A673 (cell line): ENCODE results near the gene PNMA8C. TPM values are rescaled to one million over a fixed set of nuclear protein-coding genes. Genes with fewer than 3 reads are reported as not detected.

Experiments used
- BruUV-seq: library from RNA; stranded (reverse); fragments of 400-500 nt; replicated peaks from 2 replicates; lab custom pipeline; 2021; lab: Mats Ljungman, UMichigan
- CTCF ChIA-PET: fragments of 300-600 bp; sonication (Branson Sonifier 250); formaldehyde crosslinking; loops from one replicate; lab custom pipeline; 2022; ENCODE audit warnings: antibody characterized with exemption; lab: Charles Lee
- POLR2A ChIA-PET: fragments of 300-600 bp; sonication (Branson Sonifier 250); formaldehyde crosslinking; loops from one replicate; lab custom pipeline; 2022; ENCODE audit warnings: antibody characterized with exemption; ENCODE audit not compliant: low non-redundant PET; lab: Charles Lee
- DNase-seq: peaks from one replicate; pipeline ENCODE4 v3.0.0-alpha.2; 2015; ENCODE audit warnings: low spot score
- H3K27ac ChIP-seq: fragments of 200-600 bp; sonication (generic); 2 replicates; pipeline ENCODE4 v1.5.1; 2016; ENCODE audit warnings: mixed run types, low read depth, mild to moderate bottlenecking, mixed read lengths, antibody characterized with exemption, low read length; ENCODE audit not compliant: poor library complexity, severe bottlenecking
- H3K27me3 ChIP-seq: fragments of 200-600 bp; sonication (generic); replicated peaks from 2 replicates; pipeline ENCODE4 v1.6.1; 2017; ENCODE audit warnings: mixed run types, low read depth, mild to moderate bottlenecking, mixed read lengths, antibody characterized with exemption, low read length; ENCODE audit not compliant: insufficient read depth, poor library complexity
- H3K36me3 ChIP-seq: fragments of 200-600 bp; sonication (generic); 2 replicates; pipeline ENCODE4 v1.6.1; 2016; ENCODE audit warnings: mixed run types, mild to moderate bottlenecking, mixed read lengths, antibody characterized with exemption, low read length; ENCODE audit not compliant: insufficient read depth, poor library complexity, severe bottlenecking
- H3K4me1 ChIP-seq: fragments of 200-600 bp; sonication (generic); 2 replicates; pipeline ENCODE4 v1.6.1; 2017; ENCODE audit warnings: mixed run types, mild to moderate bottlenecking, mixed read lengths, antibody characterized with exemption, low read length; ENCODE audit not compliant: insufficient read depth, poor library complexity, severe bottlenecking
- H3K4me3 ChIP-seq: fragments of 200-600 bp; sonication (generic); 2 replicates; pipeline ENCODE4 v1.5.1; 2016; ENCODE audit warnings: low read depth, mixed run types, mild to moderate bottlenecking, mixed read lengths, low read length; ENCODE audit not compliant: poor library complexity, severe bottlenecking
- H3K9me3 ChIP-seq: fragments of 200-600 bp; sonication (generic); 2 replicates; pipeline ENCODE4 v1.6.1; 2016; ENCODE audit warnings: mixed run types, low read depth, mild to moderate bottlenecking, mixed read lengths, antibody characterized with exemption, low read length; ENCODE audit not compliant: poor library complexity, severe bottlenecking
- EZH2 ChIP-seq: fragments of 200-600 bp; sonication (generic); IDR thresholded peaks from 2 replicates; pipeline ENCODE4 v1.6.1; 2017; ENCODE audit warnings: borderline replicate concordance, low read depth, mild to moderate bottlenecking, mixed read lengths, antibody characterized with exemption, low read length; ENCODE audit not compliant: poor library complexity, severe bottlenecking
- intact Hi-C: fragments of 100-400 bp; cut with micrococcal nuclease; formaldehyde crosslinking; loops from one replicate; pipeline ENCODE4 v1.10.0; 2022; ENCODE audit not compliant: unreplicated experiment
- total RNA-seq: library from RNA; stranded (reverse); gene quantifications from 2 replicates; pipeline ENCODE4 v1.2.3, GENCODE V29; 2021
- TF ChIP-seq, protein P1 (sequence below): fragments of 300-800, 200-600 bp; sonication (generic); conservative IDR thresholded peaks from 2 replicates; pipeline ENCODE4 v1.5.1; 2017; ENCODE audit warnings: low read depth, mild to moderate bottlenecking, antibody characterized with exemption, low read length, moderate library complexity, mixed read lengths

PNMA8C gene
- total RNA-seq, 1 experiment from 2014 or later: not detected

DNA sequence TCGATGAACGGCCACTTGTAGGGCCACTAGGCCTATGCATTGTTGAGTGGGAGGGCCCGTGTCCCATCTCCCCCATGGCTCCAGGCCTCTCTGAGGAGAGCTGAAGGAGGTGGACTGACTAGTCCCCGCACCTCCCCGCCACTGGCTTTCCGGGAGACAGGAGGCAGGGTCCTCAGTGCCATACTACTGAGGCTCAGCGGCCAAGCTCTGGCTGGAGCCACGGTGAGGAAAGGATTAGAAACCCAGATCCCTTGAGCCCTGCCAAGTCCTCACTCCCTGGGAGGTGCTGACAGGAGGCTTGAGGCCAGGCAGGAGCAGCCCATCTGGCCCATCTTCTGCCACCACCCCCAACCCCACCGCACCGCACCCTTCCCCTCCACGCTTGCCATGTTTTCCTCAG, 44.3 kb downstream of the PNMA8C start:
- H3K9me3 ChIP-seq: peaks cover 5% of the 10 kb centered on the region
- TF ChIP-seq, protein P1, sequence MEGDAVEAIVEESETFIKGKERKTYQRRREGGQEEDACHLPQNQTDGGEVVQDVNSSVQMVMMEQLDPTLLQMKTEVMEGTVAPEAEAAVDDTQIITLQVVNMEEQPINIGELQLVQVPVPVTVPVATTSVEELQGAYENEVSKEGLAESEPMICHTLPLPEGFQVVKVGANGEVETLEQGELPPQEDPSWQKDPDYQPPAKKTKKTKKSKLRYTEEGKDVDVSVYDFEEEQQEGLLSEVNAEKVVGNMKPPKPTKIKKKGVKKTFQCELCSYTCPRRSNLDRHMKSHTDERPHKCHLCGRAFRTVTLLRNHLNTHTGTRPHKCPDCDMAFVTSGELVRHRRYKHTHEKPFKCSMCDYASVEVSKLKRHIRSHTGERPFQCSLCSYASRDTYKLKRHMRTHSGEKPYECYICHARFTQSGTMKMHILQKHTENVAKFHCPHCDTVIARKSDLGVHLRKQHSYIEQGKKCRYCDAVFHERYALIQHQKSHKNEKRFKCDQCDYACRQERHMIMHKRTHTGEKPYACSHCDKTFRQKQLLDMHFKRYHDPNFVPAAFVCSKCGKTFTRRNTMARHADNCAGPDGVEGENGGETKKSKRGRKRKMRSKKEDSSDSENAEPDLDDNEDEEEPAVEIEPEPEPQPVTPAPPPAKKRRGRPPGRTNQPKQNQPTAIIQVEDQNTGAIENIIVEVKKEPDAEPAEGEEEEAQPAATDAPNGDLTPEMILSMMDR: no peak
- no peak for TF ChIP-seq EZH2
- H3K36me3 ChIP-seq: peaks cover 81% of the 10 kb centered on the region

DNA sequence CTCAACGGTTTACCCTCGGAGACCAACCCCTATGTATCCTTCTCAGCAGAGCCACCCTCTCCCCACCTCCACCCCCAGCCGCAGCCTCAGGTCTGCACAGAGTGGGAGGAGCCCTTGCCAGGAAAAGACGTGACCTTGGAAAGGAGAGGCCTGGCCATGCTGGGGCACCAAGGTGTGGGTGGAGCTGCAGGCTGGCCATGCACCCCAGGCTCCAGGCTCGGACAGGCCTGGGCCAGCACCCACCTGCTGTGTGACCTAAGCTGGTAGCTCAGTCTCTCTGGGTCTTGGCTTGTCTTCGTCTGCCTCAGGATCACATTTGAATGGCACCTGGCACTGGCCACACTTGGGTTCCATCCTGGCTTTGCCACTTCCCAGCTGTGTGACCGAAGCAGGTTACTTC, 44.9 kb downstream of the PNMA8C start:
- no TSS peak for BruUV-seq
- no peak overlapping the region for H3K27ac ChIP-seq
- H3K27me3 ChIP-seq: no peaks in the 10 kb centered on the region
- no peak overlapping the region for H3K4me3 ChIP-seq
- CTCF ChIA-PET: no interaction called here
- peaks cover 5% of the 10 kb centered on the region for H3K9me3 ChIP-seq
- peaks cover 7% of the 10 kb centered on the region for H3K4me1 ChIP-seq
- DNase-seq: no peak
- TF ChIP-seq, protein P1: no peak
- no peak for TF ChIP-seq EZH2
- POLR2A ChIA-PET: no interaction called here
- intact Hi-C loops: no loop called here
- H3K36me3 ChIP-seq: peaks cover 81% of the 10 kb centered on the region

More for the DNA sequence above, 44.3 kb downstream of the PNMA8C start:
- BruUV-seq: no TSS peak
- intact Hi-C loops: no loop called here
- no peak overlapping the region for H3K4me3 ChIP-seq
- peaks cover 7% of the 10 kb centered on the region for H3K4me1 ChIP-seq
- POLR2A ChIA-PET: interaction anchor here (0.5 kb wide), 1 partner anchor 111 kb away, joined by 15 read pairs; the partner anchor contains the start of gene PNMA8B
- CTCF ChIA-PET: no interaction called here
- DNase-seq: no peak
- H3K27ac ChIP-seq: no peak overlapping the region
- H3K27me3 ChIP-seq: no peaks in the 10 kb centered on the region

DNA sequence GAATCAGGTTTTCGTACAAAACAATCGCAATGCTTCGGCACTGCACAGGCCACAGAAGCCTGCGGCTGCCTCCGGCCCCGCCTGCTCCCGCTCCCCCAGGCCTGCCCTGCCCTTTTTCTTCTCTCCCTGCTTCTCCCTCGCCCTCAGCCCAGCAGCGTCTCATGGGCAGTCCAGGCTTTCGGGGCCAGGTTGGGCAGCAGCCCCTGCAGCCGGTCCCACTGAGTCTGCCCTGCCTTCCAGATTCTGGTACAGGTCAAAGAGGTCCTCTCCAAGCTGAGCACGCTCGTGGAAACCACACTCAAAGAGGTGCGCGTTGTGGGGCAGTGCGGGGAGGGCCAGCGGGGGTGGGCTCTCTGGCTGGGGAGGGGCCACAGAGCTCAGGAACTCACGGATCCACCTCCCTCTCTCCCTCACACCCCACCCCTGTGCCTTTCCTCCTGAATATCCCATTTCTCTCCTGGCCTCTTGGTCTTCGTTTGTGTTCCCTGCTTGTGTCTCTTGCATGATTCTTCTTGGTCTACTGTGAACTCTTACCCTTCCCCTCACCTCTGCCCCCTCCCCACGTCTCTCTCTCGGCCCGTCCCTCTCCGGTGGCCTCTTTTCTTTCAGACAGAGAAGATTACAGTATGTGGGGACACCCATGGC, 45.4 kb downstream of the PNMA8C start:
- no TSS peak for BruUV-seq
- H3K4me3 ChIP-seq: no peak overlapping the region
- intact Hi-C loops: no loop called here
- ChIA-PET CTCF (no interaction called here), POLR2A (no interaction called here)
- peaks cover 75% of the 10 kb centered on the region for H3K36me3 ChIP-seq
- no peak for DNase-seq
- H3K9me3 ChIP-seq: peaks cover 5% of the 10 kb centered on the region
- peaks cover 10% of the 10 kb centered on the region for H3K4me1 ChIP-seq
- H3K27me3 ChIP-seq: no peaks in the 10 kb centered on the region
- TF ChIP-seq, protein P1: no peak
- TF ChIP-seq EZH2: no peak
- H3K27ac ChIP-seq: no peak overlapping the region
